Aorta (tissue), 5 donors: ENCODE measurements around the gene UNC45A. TPM values are rescaled to one million over a fixed set of nuclear protein-coding genes. Genes with fewer than 3 reads are reported as not detected.
A peak's percentile ranks its signal among the peaks of the same experiment; 100 is the strongest.
"Not testable (repeated sequence)": the region's sequence is repeated elsewhere in the genome, so short reads cannot be mapped to it uniquely, and the experiment has no call there.

Experiments used
- ATAC-seq: fragments of 200-7000 bp; cut with Tn5 transposase; one replicate; pipeline ENCODE4 v1.9.1; 2022; ENCODE audit warnings: moderate library complexity; ENCODE audit not compliant: low FRiP score
- DNase-seq, 2 donors: peaks; one replicate each; pipeline ENCODE4 v3.0.0-alpha.2; 2020
- H3K27ac ChIP-seq, 2 donors: one replicate each; pipeline ENCODE4 v1.5.1; 2013; ENCODE audit warnings: low read length in 2 of 2, mild to moderate bottlenecking in 2 of 2, moderate library complexity in 2 of 2, control low read depth in 1 of 2, inconsistent platforms in 1 of 2, low read depth in 1 of 2
- H3K27me3 ChIP-seq, 2 donors: one replicate each; pipeline ENCODE4 v1.6.1; 2013; ENCODE audit warnings: control low read depth in 1 of 2, low read length in 1 of 2, mild to moderate bottlenecking in 1 of 2, moderate library complexity in 1 of 2; ENCODE audit not compliant: insufficient read depth in 2 of 2, control insufficient read depth in 1 of 2
- H3K36me3 ChIP-seq, 2 donors: one replicate each; pipeline ENCODE4 v1.6.1; 2013; ENCODE audit warnings: control low read depth in 1 of 2, low read length in 1 of 2, mild to moderate bottlenecking in 1 of 2; ENCODE audit not compliant: insufficient read depth in 2 of 2, control insufficient read depth in 1 of 2
- H3K4me1 ChIP-seq, 2 donors: one replicate each; pipeline ENCODE4 v1.6.1; 2013; ENCODE audit warnings: low read length in 2 of 2, control low read depth in 1 of 2, mild to moderate bottlenecking in 1 of 2, moderate library complexity in 1 of 2; ENCODE audit not compliant: insufficient read depth in 2 of 2, control insufficient read depth in 1 of 2
- H3K4me3 ChIP-seq, 2 donors: one replicate each; pipeline ENCODE4 v1.5.1; 2013; ENCODE audit warnings: low read length in 2 of 2, control low read depth in 1 of 2, mild to moderate bottlenecking in 1 of 2
- H3K9me3 ChIP-seq: one replicate; pipeline ENCODE4 v1.6.1; 2013; ENCODE audit warnings: mild to moderate bottlenecking, low read length; ENCODE audit not compliant: control insufficient read depth
- WGBS, 2 donors: extraction: QIAGEN DNeasy Blood & Tissue Kit; methylation state at CpG; one replicate each; pipeline ENCODE4 v1.1.7; 2013; 5-methylcytosine and 5-hydroxymethylcytosine counted together
- intact Hi-C, 2 donors: fragments of 100-400 bp; cut with DNase I; formaldehyde crosslinking; loops; one replicate each; pipeline versions ENCODE4 v1.14.2 to v1.15.0; 2022
- polyA plus RNA-seq, 2 donors: library from polyadenylated mRNA; stranded (reverse); fragments of 200-250 nt; gene quantifications; one replicate each; pipeline ENCODE4 v1.2.3, GENCODE V29; 2013
- total RNA-seq, 2 donors: library from RNA; stranded (reverse); fragmentation: NEBNext Ultra II Directional; extraction: Animal tissue kit (Norgen Biotek cat#: 25700); gene quantifications; one replicate each; pipeline ENCODE4 v1.2.1, GENCODE V29; 2021
- donor health status: healthy with polysubstance abuse.
- donor health status: Bipolar disorder and iron deficiency.
- donor health status: DM: no; HTN: no; CAD: no.
- donor health status: DM: no; HTN: no; CAD: no.
- donor health status: DM: yes; HTN: yes; CAD: no.

UNC45A gene
- total and polyA plus RNA-seq, 4 donors = 34.6 to 96.7 (median 77.8) TPM

- WGBS, 2 donors = 84% methylated on average over 9 of the region's 9 CpGs
- no peak for ATAC-seq
- peaks cover 6 to 18% of the 10 kb centered on the region in 2 donors for H3K36me3 ChIP-seq
Observed at GRCh38 chr15:90907838-90908507, 27.1 kb upstream of the UNC45A start.

DNA sequence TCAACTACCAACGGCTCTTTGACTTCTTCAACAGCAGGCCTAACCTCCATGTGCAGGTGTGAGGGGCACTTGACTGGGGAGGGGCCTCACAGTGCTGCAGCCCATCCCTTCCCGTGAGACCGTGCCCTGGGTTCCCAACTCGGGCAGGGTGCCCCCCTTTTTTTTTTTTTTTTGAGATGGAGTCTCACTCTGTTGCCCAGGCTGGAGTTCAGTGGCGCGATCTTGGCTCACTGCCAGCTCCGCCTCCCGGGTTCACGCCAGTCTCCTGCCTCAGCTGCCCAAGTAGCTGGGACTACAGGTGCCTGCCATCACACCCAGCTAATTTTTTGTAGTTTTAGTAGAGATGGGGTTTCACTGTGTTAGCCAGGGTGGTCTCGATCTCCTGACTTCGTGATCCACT is 25.6 kb upstream of the UNC45A start:
- peaks cover 6 to 23% of the 10 kb centered on the region in 2 donors for H3K36me3 ChIP-seq
- ATAC-seq, H3K27ac ChIP-seq, H3K27me3 ChIP-seq, H3K4me3 ChIP-seq, H3K4me1 ChIP-seq, H3K9me3 ChIP-seq, intact Hi-C loops: not testable (repeated sequence)
- 69 to 77% methylated on average over 11 of the region's 11 CpGs for WGBS, 2 donors
- DNase-seq = peak in 1 of 2 donors; percentile 35

More at GRCh38 chr15:90907838-90908507, 27.1 kb upstream of the UNC45A start:
- DNase-seq = peak in 1 of 2 donors; percentile 21
- Histone ChIP-seq H3K9me3 (no peaks in the 10 kb centered on the region), H3K27ac (no peak overlapping the region), H3K4me3 (no peak overlapping the region), H3K4me1 (no peaks in the 10 kb centered on the region), H3K27me3 (no peaks in the 10 kb centered on the region)
- intact Hi-C loops = no loop called here

DNA sequence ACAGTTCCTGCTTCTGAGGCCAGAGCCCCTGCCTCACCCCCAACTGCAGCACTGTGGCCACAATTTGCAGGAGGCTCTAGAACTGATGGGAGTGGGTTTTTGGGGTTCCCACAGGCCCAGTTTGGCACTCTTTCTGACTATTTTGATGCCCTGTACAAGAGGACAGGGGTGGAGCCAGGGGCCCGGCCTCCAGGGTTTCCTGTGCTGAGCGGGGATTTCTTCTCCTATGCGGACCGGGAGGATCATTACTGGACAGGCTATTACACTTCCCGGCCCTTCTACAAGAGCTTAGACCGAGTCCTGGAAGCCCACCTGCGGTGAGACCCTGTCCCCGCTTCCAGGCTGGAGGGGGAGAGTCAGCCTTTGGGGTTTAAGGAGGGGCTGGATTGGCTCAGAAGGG is 25.1 kb upstream of the UNC45A start:
- Histone ChIP-seq H3K27me3 (no peaks in the 10 kb centered on the region), H3K9me3 (no peaks in the 10 kb centered on the region), H3K36me3 (peaks cover 6 to 23% of the 10 kb centered on the region in 2 donors), H3K4me1 (no peaks in the 10 kb centered on the region), H3K27ac (no peak overlapping the region), H3K4me3 (no peak overlapping the region)
- ATAC-seq (no peak), DNase-seq (peak in 1 of 2 donors; percentile 30)
- WGBS, 2 donors = 93 to 98% methylated on average over 8 of the region's 8 CpGs
- intact Hi-C loops = no loop called here

- Histone ChIP-seq H3K4me1 (no peaks in the 10 kb centered on the region), H3K4me3 (no peak overlapping the region), H3K9me3 (no peaks in the 10 kb centered on the region), H3K27ac (no peak overlapping the region), H3K36me3 (peaks cover 6 to 23% of the 10 kb centered on the region in 2 donors), H3K27me3 (no peaks in the 10 kb centered on the region)
- 95 to 96% methylated on average over 23 to 24 of the region's 24 CpGs for WGBS, 2 donors
- DNase-seq (peak in 1 of 2 donors; percentile 40), ATAC-seq (no peak)
- intact Hi-C loops = no loop called here
Observed at GRCh38 chr15:90910441-90911301, 24.4 kb upstream of the UNC45A start.

DNA sequence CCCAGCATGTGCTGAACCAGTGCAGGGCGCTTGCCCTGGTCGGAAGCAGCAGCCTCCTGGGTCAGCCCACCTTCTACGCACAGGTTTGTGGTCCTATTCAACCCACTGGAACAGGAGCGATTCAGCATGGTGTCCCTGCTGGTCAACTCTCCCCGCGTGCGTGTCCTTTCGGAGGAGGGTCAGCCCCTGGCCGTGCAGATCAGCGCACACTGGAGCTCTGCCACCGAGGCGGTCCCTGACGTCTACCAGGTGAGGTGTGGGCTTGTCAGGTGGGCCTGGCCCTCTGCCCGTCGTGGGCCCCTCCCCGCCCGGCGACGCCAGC is 23.8 kb upstream of the UNC45A start:
- no peaks in the 10 kb centered on the region for H3K4me1 ChIP-seq
- ATAC-seq (no peak), DNase-seq (no peak)
- 92% methylated on average over 19 of the region's 19 CpGs for WGBS, 2 donors
- H3K9me3 ChIP-seq = no peaks in the 10 kb centered on the region
- no peak overlapping the region for H3K27ac ChIP-seq
- H3K27me3 ChIP-seq = no peaks in the 10 kb centered on the region
- no peak overlapping the region for H3K4me3 ChIP-seq
- intact Hi-C loops = no loop called here
- peaks cover 6 to 21% of the 10 kb centered on the region in 2 donors for H3K36me3 ChIP-seq

GRCh38 chr15:90911906-90912769 is 22.9 kb upstream of the UNC45A start:
- no peak overlapping the region for H3K27ac ChIP-seq
- H3K27me3 ChIP-seq = no peaks in the 10 kb centered on the region
- H3K4me1 ChIP-seq = no peaks in the 10 kb centered on the region
- intact Hi-C loops = no loop called here
- DNase-seq (no peak), ATAC-seq (no peak)
- no peak overlapping the region for H3K4me3 ChIP-seq
- no peaks in the 10 kb centered on the region for H3K9me3 ChIP-seq
- WGBS, 2 donors = 92 to 93% methylated on average over 30 of the region's 30 CpGs
- H3K36me3 ChIP-seq = peaks cover 6 to 17% of the 10 kb centered on the region in 2 donors

- WGBS, 2 donors = 93 to 94% methylated on average over 7 of the region's 7 CpGs
- H3K27ac ChIP-seq = no peak overlapping the region
- H3K4me1 ChIP-seq = no peaks in the 10 kb centered on the region
- ATAC-seq (no peak), DNase-seq (no peak)
- no peaks in the 10 kb centered on the region for H3K27me3 ChIP-seq
- intact Hi-C loops = no loop called here
- H3K4me3 ChIP-seq = no peak overlapping the region
- H3K9me3 ChIP-seq = no peaks in the 10 kb centered on the region
- peaks cover 6 to 18% of the 10 kb centered on the region in 2 donors for H3K36me3 ChIP-seq
Observed at GRCh38 chr15:90912770-90913075, 22.4 kb upstream of the UNC45A start.

GRCh38 chr15:90913398-90913944 is 21.6 kb upstream of the UNC45A start:
- H3K4me3 ChIP-seq = no peak overlapping the region
- ATAC-seq (no peak), DNase-seq (no peak)
- intact Hi-C loops = no loop called here
- H3K27me3 ChIP-seq = no peaks in the 10 kb centered on the region
- H3K36me3 ChIP-seq = peaks cover 6 to 22% of the 10 kb centered on the region in 2 donors
- WGBS, 2 donors = 93 to 94% methylated on average over 12 of the region's 12 CpGs
- no peak overlapping the region for H3K27ac ChIP-seq
- no peaks in the 10 kb centered on the region for H3K9me3 ChIP-seq
- no peaks in the 10 kb centered on the region for H3K4me1 ChIP-seq
